HFFc6 (cell line): ENCODE measurements around the gene GPR162. TPM values are rescaled to one million over a fixed set of nuclear protein-coding genes. Genes with fewer than 3 reads are reported as not detected.
"Not testable (repeated sequence)": the region's sequence is repeated elsewhere in the genome, so short reads cannot be mapped to it uniquely, and the experiment has no call there.

Experiments used
- DNase-seq: peaks from one replicate; pipeline ENCODE4 v3.0.0-alpha.2; 2018
- H3K27ac Mint-ChIP-seq: 2 replicates; pipeline ENCODE4 v1.8.0; 2020; ENCODE audit warnings: mild to moderate bottlenecking, mixed read lengths
- H3K27me3 Mint-ChIP-seq: 2 replicates; pipeline ENCODE4 v1.8.0; 2021; ENCODE audit warnings: mild to moderate bottlenecking, moderate library complexity, mixed read lengths; ENCODE audit not compliant: insufficient read depth
- H3K36me3 Mint-ChIP-seq: 2 replicates; pipeline ENCODE4 v1.8.0; 2021; ENCODE audit warnings: low read depth, mixed read lengths
- H3K4me1 Mint-ChIP-seq: 2 replicates; pipeline ENCODE4 v1.8.0; 2020; ENCODE audit warnings: low read depth, mixed read lengths
- H3K4me3 Mint-ChIP-seq: 2 replicates; pipeline ENCODE4 v1.8.0; 2020; ENCODE audit warnings: mild to moderate bottlenecking, moderate library complexity, mixed read lengths
- H3K9me3 Mint-ChIP-seq: 2 replicates; pipeline ENCODE4 v1.8.0; 2020; ENCODE audit warnings: mild to moderate bottlenecking, mixed read lengths
- total RNA-seq, 6 experiments: library from RNA; stranded (reverse); fragmentation: NEBNext Ultra II Directional; extraction: Animal tissue kit (Norgen Biotek cat#: 25700); gene quantifications; 2 replicates in 1 of 6; 3 replicates in 5 of 6; pipeline ENCODE4 v1.2.3, GENCODE V29; 2021
- TF ChIP-seq, protein P1 (sequence below): fragments of 200-600 bp; sonication (generic); IDR thresholded peaks from 2 replicates; pipeline ENCODE4 v1.5.0; 2021; ENCODE audit warnings: antibody characterized with exemption, mild to moderate bottlenecking

The GPR162 gene
- total RNA-seq, 6 experiments from 2014 or later = 0.78 to 3.1 (median 2.6) TPM

DNA sequence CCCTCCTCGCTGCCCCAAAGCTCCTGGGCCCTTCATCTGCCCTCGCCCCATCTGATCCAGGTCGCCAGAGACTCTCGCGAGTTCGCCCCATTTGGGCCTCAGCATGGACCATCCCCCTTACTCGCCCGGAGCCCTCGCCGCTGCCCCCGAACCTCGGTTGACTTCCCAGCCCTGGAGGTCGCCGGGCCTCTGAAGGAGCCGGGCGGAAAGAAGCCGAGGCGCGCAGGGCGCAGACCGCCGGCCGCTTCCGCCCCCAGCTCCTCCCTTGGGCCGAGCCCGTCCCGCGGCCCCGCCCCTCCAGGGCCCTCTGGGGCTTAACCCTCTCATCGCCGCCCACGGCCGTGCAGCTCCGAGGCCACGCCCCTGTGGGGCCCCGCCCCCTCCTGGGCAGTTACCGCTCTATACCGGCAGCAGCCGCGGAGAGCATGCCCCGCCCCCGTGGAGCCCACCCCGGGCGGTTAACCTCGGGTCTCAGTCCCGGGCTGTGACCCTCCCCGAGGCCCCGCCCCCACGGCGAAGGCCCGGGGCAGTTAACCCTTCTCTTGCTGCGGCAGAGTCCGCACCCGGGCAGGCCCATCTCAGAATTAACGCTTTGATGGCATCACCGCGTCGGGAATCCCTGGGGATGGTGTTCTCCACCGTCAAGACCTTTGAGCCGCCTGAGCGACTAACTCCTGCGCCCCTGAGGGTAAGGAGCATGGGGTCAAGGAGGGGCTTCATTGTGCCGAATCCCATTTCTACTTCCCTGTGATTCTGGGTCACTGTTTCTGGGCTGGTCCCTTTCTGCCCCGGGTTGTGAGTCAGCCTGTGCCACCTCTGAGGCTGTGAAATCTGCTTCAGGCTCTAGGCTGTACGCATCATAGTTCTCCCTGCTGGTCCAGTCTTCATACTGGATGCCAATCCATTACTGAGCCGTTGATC, 51.7 kb downstream of the GPR162 start, which contains the start of gene SPSB2:
TSS of gene SPSB2 (minus strand) at position 210 of the 921 bp plus-strand sequence. CDS start 402 bp downstream, outside the sequence.
- TF ChIP-seq, protein P1, sequence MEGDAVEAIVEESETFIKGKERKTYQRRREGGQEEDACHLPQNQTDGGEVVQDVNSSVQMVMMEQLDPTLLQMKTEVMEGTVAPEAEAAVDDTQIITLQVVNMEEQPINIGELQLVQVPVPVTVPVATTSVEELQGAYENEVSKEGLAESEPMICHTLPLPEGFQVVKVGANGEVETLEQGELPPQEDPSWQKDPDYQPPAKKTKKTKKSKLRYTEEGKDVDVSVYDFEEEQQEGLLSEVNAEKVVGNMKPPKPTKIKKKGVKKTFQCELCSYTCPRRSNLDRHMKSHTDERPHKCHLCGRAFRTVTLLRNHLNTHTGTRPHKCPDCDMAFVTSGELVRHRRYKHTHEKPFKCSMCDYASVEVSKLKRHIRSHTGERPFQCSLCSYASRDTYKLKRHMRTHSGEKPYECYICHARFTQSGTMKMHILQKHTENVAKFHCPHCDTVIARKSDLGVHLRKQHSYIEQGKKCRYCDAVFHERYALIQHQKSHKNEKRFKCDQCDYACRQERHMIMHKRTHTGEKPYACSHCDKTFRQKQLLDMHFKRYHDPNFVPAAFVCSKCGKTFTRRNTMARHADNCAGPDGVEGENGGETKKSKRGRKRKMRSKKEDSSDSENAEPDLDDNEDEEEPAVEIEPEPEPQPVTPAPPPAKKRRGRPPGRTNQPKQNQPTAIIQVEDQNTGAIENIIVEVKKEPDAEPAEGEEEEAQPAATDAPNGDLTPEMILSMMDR = no peak
- Mint-ChIP-seq H3K9me3 (no peaks in the 10 kb centered on the region), H3K27ac (peak within 1 kb of the TSS; percentile 91), H3K36me3 (peaks cover 31% of the 10 kb centered on the region), H3K27me3 (peaks cover 6% of the 10 kb centered on the region; the same call in 1 of the 2 replicates), H3K4me1 (peaks cover 52% of the 10 kb centered on the region), H3K4me3 (peak within 1 kb of the TSS; percentile 93)
- peak; percentile 89 for DNase-seq

DNA sequence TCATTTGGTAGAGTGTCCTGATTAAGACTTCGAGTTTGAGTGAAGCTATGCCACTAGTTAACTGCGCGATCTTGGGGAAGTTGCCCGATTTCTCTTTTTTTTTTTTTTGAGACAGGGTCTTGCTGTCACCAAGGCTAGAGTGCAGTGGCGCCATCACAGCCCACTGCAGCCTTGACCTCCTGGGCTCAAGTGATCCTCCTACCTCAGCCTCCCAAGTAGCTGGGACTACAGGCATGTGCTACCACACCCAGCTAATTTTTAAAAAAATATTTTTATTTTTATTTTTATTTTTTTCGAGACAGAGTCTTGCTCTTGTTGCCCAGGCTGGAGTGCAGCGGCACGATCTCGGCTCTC, 52.4 kb downstream of the GPR162 start:
- not testable (repeated sequence) for H3K9me3 Mint-ChIP-seq, DNase-seq, H3K27me3 Mint-ChIP-seq
- Mint-ChIP-seq H3K36me3 (peaks cover 25% of the 10 kb centered on the region), H3K4me3 (peak overlapping the region; percentile 93), H3K27ac (peak overlapping the region; percentile 91), H3K4me1 (peaks cover 46% of the 10 kb centered on the region)

Other genes with a start within 250 kb of the GPR162 start
- 100 to 1,000 TPM; 167 to 193 (median 183) TPM for gene CHD4, start 214.4 kb upstream of the GPR162 start, total RNA-seq
- not detected for gene LPAR5, start 185.9 kb upstream of the GPR162 start, total RNA-seq
- not detected for gene ACRBP, start 174.4 kb upstream of the GPR162 start, total RNA-seq
- 10 to 100 TPM; 19.7 to 26.8 (median 21.7) TPM for gene ING4, start 158.7 kb upstream of the GPR162 start, total RNA-seq
- gene ZNF384, start 132.4 kb upstream of the GPR162 start, total RNA-seq = 10 to 100 TPM; 32.8 to 43.9 (median 41.1) TPM
- 1 to 10 TPM; 2.6 to 4.6 (median 3.8) TPM for gene PIANP, start 121.0 kb upstream of the GPR162 start, total RNA-seq
- gene COPS7A, start 97.8 kb upstream of the GPR162 start, total RNA-seq = 100 to 1,000 TPM; 103 to 122 (median 108) TPM
- 100 to 1,000 TPM; 273 to 329 (median 298) TPM for gene MLF2, start 68.7 kb upstream of the GPR162 start, total RNA-seq
- gene PTMS, start 55.5 kb upstream of the GPR162 start, total RNA-seq = 100 to 1,000 TPM; 423 to 607 (median 561) TPM
- under 1 TPM; 0.15 to 0.64 (median 0.50) TPM for gene LAG3, start 49.3 kb upstream of the GPR162 start, total RNA-seq
- gene CD4, start 32.3 kb upstream of the GPR162 start, total RNA-seq = under 1 TPM in 3 of 6 experiments, not detected in 3; 0.11 to 0.25 (median 0.11) TPM
- gene P3H3, start 6.6 kb downstream of the GPR162 start, total RNA-seq = 100 to 1,000 TPM in 4 of 6 experiments, 10 to 100 TPM in 2; 94.0 to 109 (median 103) TPM
- gene GNB3, start 19.1 kb downstream of the GPR162 start, total RNA-seq = 1 to 10 TPM; 4.3 to 7.2 (median 6.3) TPM
- 10 to 100 TPM; 24.0 to 62.5 (median 56.3) TPM for gene CDCA3, start 29.5 kb downstream of the GPR162 start, total RNA-seq
- gene USP5, start 30.3 kb downstream of the GPR162 start, total RNA-seq = 100 to 1,000 TPM; 149 to 211 (median 182) TPM
- 100 to 1,000 TPM; 853 to 931 (median 870) TPM for gene TPI1, start 45.7 kb downstream of the GPR162 start, total RNA-seq
- gene SPSB2, start 51.5 kb downstream of the GPR162 start, total RNA-seq = 10 to 100 TPM; 12.1 to 13.9 (median 13.0) TPM
- gene LRRC23, start 83.0 kb downstream of the GPR162 start, total RNA-seq = 1 to 10 TPM; 5.5 to 7.9 (median 6.6) TPM
- 10 to 100 TPM; 18.9 to 26.9 (median 24.7) TPM for gene ENO2, start 92.8 kb downstream of the GPR162 start, total RNA-seq
- 100 to 1,000 TPM in 4 of 6 experiments, 10 to 100 TPM in 2; 96.8 to 120 (median 107) TPM for gene ATN1, start 106.1 kb downstream of the GPR162 start, total RNA-seq
- gene RNU7-1, start 122.0 kb downstream of the GPR162 start, total RNA-seq = not detected
- gene C12orf57, start 122.2 kb downstream of the GPR162 start, total RNA-seq = 100 to 1,000 TPM; 115 to 131 (median 123) TPM
- gene PTPN6, start 129.5 kb downstream of the GPR162 start, total RNA-seq = not detected
- 100 to 1,000 TPM; 160 to 198 (median 182) TPM for gene PHB2, start 148.8 kb downstream of the GPR162 start, total RNA-seq
- 10 to 100 TPM; 64.9 to 83.7 (median 75.6) TPM for gene EMG1, start 149.1 kb downstream of the GPR162 start, total RNA-seq
- 10 to 100 TPM; 17.4 to 28.4 (median 21.6) TPM for gene LPCAT3, start 196.7 kb downstream of the GPR162 start, total RNA-seq
- gene C1S, start 238.9 kb downstream of the GPR162 start, total RNA-seq = 10 to 100 TPM; 21.9 to 30.8 (median 30.2) TPM